NCI-H1417 treated with DMSO at 0.1 percent for 48 hours (cell line): ENCODE measurements around the gene GRID2.

Experiments
- DNase-seq: peaks from one replicate; lab custom pipeline; 2025; lab: John Stamatoyannopoulos, UW

GRID2 gene

GRCh38 chr4:93407493-93408275 lies 1103.9 kb downstream of the GRID2 start:
- DNase-seq: no peak

GRCh38 chr4:93409035-93409434 lies 1105.3 kb downstream of the GRID2 start:
- DNase-seq: no peak

- no peak for DNase-seq
Observed at GRCh38 chr4:93414041-93414550, 1110.3 kb downstream of the GRID2 start.

- DNase-seq: no peak
Observed at GRCh38 chr4:93416344-93417128, 1112.8 kb downstream of the GRID2 start.

- DNase-seq: no peak
Observed at GRCh38 chr4:93431371-93431770, 1127.6 kb downstream of the GRID2 start.

GRCh38 chr4:93433840-93434239 lies 1130.1 kb downstream of the GRID2 start:
- no peak for DNase-seq

- DNase-seq: no peak
Observed at GRCh38 chr4:93436000-93436626, 1132.3 kb downstream of the GRID2 start.

GRCh38 chr4:93437991-93438390 lies 1134.2 kb downstream of the GRID2 start:
- DNase-seq: no peak

GRCh38 chr4:93444860-93445259 lies 1141.1 kb downstream of the GRID2 start:
- DNase-seq: no peak

- DNase-seq: no peak
Observed at GRCh38 chr4:93446038-93446437, 1142.3 kb downstream of the GRID2 start.

GRCh38 chr4:93448691-93449293 lies 1145.0 kb downstream of the GRID2 start:
- no peak for DNase-seq

GRCh38 chr4:93451954-93452353 lies 1148.2 kb downstream of the GRID2 start:
- no peak for DNase-seq

- no peak for DNase-seq
Observed at GRCh38 chr4:93461541-93461940, 1157.8 kb downstream of the GRID2 start.

GRCh38 chr4:93466446-93466845 lies 1162.7 kb downstream of the GRID2 start:
- DNase-seq: no peak

GRCh38 chr4:93467484-93468155 lies 1163.9 kb downstream of the GRID2 start:
- DNase-seq: peak; percentile 72

GRCh38 chr4:93469560-93469959 lies 1165.8 kb downstream of the GRID2 start:
- DNase-seq: no peak

- DNase-seq: no peak
Observed at GRCh38 chr4:93475730-93476129, 1172.0 kb downstream of the GRID2 start.

- DNase-seq: no peak
Observed at GRCh38 chr4:93478805-93479204, 1175.0 kb downstream of the GRID2 start.

GRCh38 chr4:93480452-93480851 lies 1176.7 kb downstream of the GRID2 start:
- no peak for DNase-seq

GRCh38 chr4:93495346-93495745 lies 1191.6 kb downstream of the GRID2 start:
- no peak for DNase-seq

GRCh38 chr4:93501244-93501643 lies 1197.5 kb downstream of the GRID2 start:
- DNase-seq: no peak

GRCh38 chr4:93501946-93502345 lies 1198.2 kb downstream of the GRID2 start:
- no peak for DNase-seq
